HCT116 (cell line): ENCODE results near the gene VPS37D.

Source experiments
- ATF3 ChIP-seq: IDR thresholded peaks from 2 replicates; pipeline ENCODE4 v1.6.1; 2012
- CEBPB ChIP-seq: IDR thresholded peaks from 2 replicates; pipeline ENCODE4 v1.6.1; 2012; ENCODE audit warnings: low read depth
- CTCF ChIP-seq, 3 experiments: fragments of 200-600 bp in 1 of 3; sonication (generic) in 1 of 3; IDR thresholded peaks in 2 of 3; conservative IDR thresholded peaks in 1 of 3; 2 replicates each; pipeline ENCODE4 v1.5.1; 2012 to 2017; ENCODE audit warnings: low read depth in 2 of 3, low read length in 2 of 3, antibody characterized with exemption in 1 of 3, borderline replicate concordance in 1 of 3, control low read depth in 1 of 3, mild to moderate bottlenecking in 1 of 3, mixed read lengths in 1 of 3, mixed run types in 1 of 3, moderate library complexity in 1 of 3; ENCODE audit not compliant: insufficient read depth in 1 of 3
- EGR1 ChIP-seq: IDR thresholded peaks from 2 replicates; pipeline ENCODE4 v1.6.1; 2012; ENCODE audit warnings: low read depth
- ELF1 ChIP-seq: IDR thresholded peaks from 2 replicates; pipeline ENCODE4 v1.6.1; 2012; ENCODE audit warnings: low read depth, borderline replicate concordance
- EZH2 ChIP-seq: fragments of 200-600 bp; sonication (generic); IDR thresholded peaks from 2 replicates; pipeline ENCODE4 v1.6.1; 2017; ENCODE audit warnings: antibody characterized with exemption, mixed run types
- MAX ChIP-seq: IDR thresholded peaks from 2 replicates; pipeline ENCODE4 v1.6.1; 2012
- POLR2A ChIP-seq: IDR thresholded peaks from 2 replicates; pipeline ENCODE4 v1.7.0; 2011; ENCODE audit warnings: borderline replicate concordance; ENCODE audit not compliant: insufficient read depth, insufficient read length; ENCODE audit errors: extremely low read depth
- POLR2AphosphoS5 ChIP-seq: IDR thresholded peaks from 2 replicates; pipeline ENCODE4 v1.6.1; 2011; ENCODE audit warnings: mild to moderate bottlenecking, low read depth, low read length, moderate library complexity
- RAD21 ChIP-seq: IDR thresholded peaks from 2 replicates; pipeline ENCODE4 v1.6.1; 2012; ENCODE audit warnings: low read depth, mild to moderate bottlenecking
- REST ChIP-seq: IDR thresholded peaks from 2 replicates; pipeline ENCODE4 v1.6.1; 2012; ENCODE audit warnings: low read depth
- SP1 ChIP-seq: IDR thresholded peaks from 2 replicates; pipeline ENCODE4 v1.6.1; 2012; ENCODE audit warnings: low read depth
- TCF7L2 ChIP-seq: IDR thresholded peaks from 2 replicates; pipeline ENCODE4 v1.7.0; 2011; ENCODE audit warnings: borderline replicate concordance, inconsistent platforms; ENCODE audit not compliant: insufficient read depth, insufficient read length; ENCODE audit errors: extremely low read depth

- no peak for TF ChIP-seq CTCF (IDR thresholded peaks at IDR 0.05 in 2 of 3, conservative IDR thresholded peaks at IDR 0.05 in 1 of 3; ENCODE audit: borderline replicate concordance in 1 of 3, insufficient read depth in 1 of 3, low read depth in 2 of 3, low read length in 2 of 3)
- no peak for TF ChIP-seq EGR1
- TF ChIP-seq POLR2AphosphoS5: no peak
- no peak for TF ChIP-seq CEBPB
- TF ChIP-seq POLR2A: no peak
- no peak for TF ChIP-seq EZH2
- TF ChIP-seq SP1: no peak
- TF ChIP-seq RAD21: no peak
- TF ChIP-seq TCF7L2: no peak
- TF ChIP-seq REST: no peak
- no peak for TF ChIP-seq MAX
- no peak for TF ChIP-seq ATF3
- no peak for TF ChIP-seq ELF1
Observed at GRCh38 chr7:73618538-73618937, 49.1 kb upstream of the VPS37D start.
